ENCODE measurements around the gene ALG11.

The ALG11 gene

DNA sequence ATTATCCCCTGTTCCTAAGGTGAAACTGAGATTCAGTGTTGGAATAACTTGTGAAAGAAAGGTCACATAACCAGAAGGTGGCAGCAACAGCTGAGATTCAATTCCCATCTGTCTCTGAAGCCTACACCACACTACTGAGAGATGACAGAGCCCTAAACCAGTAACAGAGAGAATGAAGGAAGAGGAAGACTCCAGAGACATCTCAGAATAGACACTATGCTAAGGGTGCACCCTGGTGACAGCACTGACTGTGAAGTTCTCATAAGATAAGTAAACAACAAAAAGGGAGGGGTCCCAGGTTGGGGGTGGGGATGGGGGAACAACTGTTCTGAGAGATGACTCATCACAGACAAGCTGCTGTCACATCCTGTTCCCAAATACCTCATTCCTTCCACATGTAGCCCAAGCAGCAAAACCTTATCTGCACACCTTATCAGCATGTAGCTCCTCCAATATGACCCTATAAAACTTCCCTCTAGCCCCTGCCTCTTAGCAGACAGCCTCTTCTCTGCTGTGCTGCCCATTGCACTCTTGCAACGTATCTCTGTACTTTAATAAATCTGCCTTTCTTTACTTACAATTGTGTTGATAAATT, 58.8 kb downstream of the ALG11 start:
- Histone ChIP-seq H3K4me1 (ENCODE audit: insufficient read depth, low read length, severe bottlenecking) (no peaks in the 10 kb centered on the region), H2AFZ (ENCODE audit: low read length) (no peak overlapping the region), H3K36me3 (ENCODE audit: insufficient read depth, low read length) (no peaks in the 10 kb centered on the region), H3K27me3 (ENCODE audit: insufficient read depth, low read length) (no peaks in the 10 kb centered on the region), H3K9me2 (ENCODE audit: low read depth, low read length) (no peaks in the 10 kb centered on the region), H3K9ac (ENCODE audit: low read length) (no peak overlapping the region), H3K4me2 (ENCODE audit: low read length) (no peak overlapping the region), H3F3A (ENCODE audit: insufficient read depth, low read length) (no peaks in the 10 kb centered on the region), H4K20me1 (ENCODE audit: insufficient read depth, low read length) (no peaks in the 10 kb centered on the region), H3K79me2 (ENCODE audit: insufficient read depth, low read length) (no peaks in the 10 kb centered on the region), H3K27ac (ENCODE audit: low read depth, low read length, poor library complexity, severe bottlenecking) (no peak overlapping the region), H3K4me3 (ENCODE audit: low read depth, low read length, poor library complexity, severe bottlenecking) (no peak overlapping the region), H3K9me3 (ENCODE audit: low read length) (peaks cover 4% of the 10 kb centered on the region; the same call in 1 of the 2 replicates)
- TF ChIP-seq EZH2 (IDR thresholded peaks at IDR 0.05; ENCODE audit: borderline replicate concordance, low read length) = no peak
- TF ChIP-seq, protein P1, sequence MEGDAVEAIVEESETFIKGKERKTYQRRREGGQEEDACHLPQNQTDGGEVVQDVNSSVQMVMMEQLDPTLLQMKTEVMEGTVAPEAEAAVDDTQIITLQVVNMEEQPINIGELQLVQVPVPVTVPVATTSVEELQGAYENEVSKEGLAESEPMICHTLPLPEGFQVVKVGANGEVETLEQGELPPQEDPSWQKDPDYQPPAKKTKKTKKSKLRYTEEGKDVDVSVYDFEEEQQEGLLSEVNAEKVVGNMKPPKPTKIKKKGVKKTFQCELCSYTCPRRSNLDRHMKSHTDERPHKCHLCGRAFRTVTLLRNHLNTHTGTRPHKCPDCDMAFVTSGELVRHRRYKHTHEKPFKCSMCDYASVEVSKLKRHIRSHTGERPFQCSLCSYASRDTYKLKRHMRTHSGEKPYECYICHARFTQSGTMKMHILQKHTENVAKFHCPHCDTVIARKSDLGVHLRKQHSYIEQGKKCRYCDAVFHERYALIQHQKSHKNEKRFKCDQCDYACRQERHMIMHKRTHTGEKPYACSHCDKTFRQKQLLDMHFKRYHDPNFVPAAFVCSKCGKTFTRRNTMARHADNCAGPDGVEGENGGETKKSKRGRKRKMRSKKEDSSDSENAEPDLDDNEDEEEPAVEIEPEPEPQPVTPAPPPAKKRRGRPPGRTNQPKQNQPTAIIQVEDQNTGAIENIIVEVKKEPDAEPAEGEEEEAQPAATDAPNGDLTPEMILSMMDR (IDR thresholded peaks at IDR 0.05; ENCODE audit: low read length) = peak; percentile 26; the same call in 1 of the 2 replicates
